Transverse colon (tissue), 4 donors: Measurements from ENCODE around the gene GFRA1.

Experiments used
- CTCF ChIP-seq, 5 experiments: fragments of 200-600 bp in 3 of 5; fragments of 450-650 bp in 2 of 5; sonication (generic) in 3 of 5; IDR thresholded peaks; 1 replicate in 2 of 5; 2 replicates in 3 of 5; pipeline ENCODE4 v1.5.1; 2016 to 2017; ENCODE audit warnings: antibody characterized with exemption in 5 of 5, inconsistent platforms in 3 of 5, mild to moderate bottlenecking in 2 of 5, moderate library complexity in 1 of 5
- POLR2AphosphoS5 ChIP-seq, 3 donors: sonication (generic); formaldehyde crosslinking; IDR thresholded peaks; one replicate each; pipeline ENCODE4 v1.6.1; 2016; ENCODE audit warnings: antibody characterized with exemption in 3 of 3

- TF ChIP-seq CTCF (IDR thresholded peaks at IDR 0.05) (no peak), POLR2AphosphoS5 (IDR thresholded peaks at IDR 0.05) (no peak)
Measured at GRCh38 chr10:116080553-116080952, 192.5 kb downstream of the GFRA1 start.
